GM18861 (cell line): Measurements from ENCODE around the gene CHD2.
"Not testable (repeated sequence)": the region's sequence is repeated elsewhere in the genome, so short reads cannot be mapped to it uniquely, and the experiment has no call there.

ENCODE experiments used
- ATAC-seq: cut with Tn5 transposase; IDR thresholded peaks from one replicate; pipeline ENCODE4 v1.9.1; 2021; ENCODE audit not compliant: unreplicated experiment

Gene CHD2

DNA sequence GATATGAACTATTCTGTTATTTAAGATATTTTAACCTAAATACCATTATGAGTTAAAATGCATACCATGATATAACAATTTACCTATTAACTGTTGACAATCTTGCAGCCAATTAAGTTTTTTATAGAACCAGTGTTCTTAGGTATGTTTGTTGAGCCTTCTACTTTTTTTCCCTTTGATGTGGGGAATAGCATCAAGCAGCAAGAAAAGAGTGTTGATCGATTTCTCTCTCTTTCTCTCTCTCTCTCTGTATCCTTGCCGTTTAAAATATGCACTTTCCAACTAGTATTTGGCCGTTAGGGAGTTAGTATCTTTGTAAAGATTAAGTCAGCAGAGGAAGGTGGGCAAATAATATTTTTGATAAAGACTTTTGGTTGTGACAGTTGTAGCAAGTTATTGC is 5.9 kb downstream of the CHD2 start:
- no peak for ATAC-seq

DNA sequence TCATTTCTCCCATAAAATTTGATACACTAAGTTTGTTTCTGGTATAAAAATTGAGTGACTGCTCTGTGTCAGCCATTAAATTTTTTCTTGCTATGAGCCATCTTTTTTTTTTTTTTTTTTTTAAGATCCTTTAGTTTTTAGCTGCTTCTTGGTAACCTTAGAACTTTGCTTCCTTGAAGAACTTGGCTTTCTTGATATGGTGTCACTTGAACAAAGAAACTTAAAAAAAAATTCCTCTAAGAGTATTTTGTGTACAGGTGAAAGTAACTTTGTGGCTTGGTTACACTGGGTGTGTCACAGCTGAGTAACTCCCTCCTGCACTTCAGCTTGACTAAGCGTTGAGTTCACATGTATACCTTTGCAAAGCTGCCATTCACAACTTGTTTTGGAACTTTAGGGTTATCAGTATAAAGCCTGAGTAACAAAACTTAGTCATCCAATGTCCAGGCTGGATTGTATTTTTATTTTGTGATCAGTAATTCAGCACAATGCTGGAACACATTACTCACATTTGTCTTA is 6.5 kb downstream of the CHD2 start:
- peak; percentile 39 for ATAC-seq

DNA sequence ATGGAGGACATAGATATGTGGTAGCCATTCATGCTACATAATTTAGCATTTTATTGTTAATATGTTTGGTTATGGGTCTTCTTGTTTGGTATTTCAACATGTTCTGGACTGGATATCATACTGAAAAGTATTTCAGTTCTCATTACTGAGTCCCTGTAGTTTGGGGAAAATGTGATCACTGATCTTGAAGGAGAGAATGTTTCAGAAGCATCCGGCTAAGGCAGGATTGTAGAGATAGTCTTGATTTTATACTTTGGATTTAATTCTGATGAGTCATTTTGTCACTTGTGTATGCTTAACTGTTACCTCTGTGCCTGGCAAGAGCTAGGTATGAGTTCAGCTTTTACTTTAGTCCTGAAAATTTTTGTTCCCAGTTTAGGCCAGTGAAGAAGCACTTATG is 7.1 kb downstream of the CHD2 start:
- no peak for ATAC-seq

DNA sequence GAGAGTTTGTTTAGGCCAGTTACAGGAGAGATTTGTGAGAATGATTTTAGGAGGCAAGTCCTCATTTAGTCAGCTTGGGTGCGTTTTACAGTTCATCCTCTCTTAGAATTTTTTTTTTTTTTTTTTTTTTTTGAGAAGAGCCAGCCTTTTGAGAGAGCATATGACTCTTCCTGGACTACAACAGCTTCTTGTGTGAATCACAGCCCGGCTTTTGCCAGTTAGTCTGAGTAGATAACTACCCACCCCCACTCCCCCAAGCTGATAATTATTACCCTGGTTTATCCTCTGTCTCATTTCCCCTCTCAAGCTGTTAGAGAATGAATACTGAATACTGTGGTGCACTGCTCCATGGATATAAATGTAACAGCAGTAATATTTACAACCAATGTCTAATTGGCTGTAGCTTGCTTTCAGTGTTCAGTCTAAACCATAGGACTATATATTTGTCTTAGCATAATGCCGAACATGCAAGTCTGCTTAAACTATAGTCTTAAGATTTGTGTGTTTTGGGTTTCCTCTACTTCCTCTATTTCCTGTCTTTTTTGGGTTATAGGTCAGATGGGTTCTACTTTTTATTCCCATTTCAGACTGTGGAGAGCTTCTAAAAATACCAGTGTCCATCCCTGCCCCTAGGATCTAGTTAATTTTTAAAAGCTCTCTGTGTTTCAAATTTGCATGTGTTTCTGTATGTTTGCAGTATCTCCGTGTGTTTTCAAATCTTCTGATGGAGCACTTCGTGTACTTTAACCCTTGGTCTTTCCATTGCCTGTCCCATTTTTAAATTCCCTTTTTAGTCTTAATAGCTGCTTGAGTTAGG is 8.0 kb downstream of the CHD2 start:
- no peak for ATAC-seq

DNA sequence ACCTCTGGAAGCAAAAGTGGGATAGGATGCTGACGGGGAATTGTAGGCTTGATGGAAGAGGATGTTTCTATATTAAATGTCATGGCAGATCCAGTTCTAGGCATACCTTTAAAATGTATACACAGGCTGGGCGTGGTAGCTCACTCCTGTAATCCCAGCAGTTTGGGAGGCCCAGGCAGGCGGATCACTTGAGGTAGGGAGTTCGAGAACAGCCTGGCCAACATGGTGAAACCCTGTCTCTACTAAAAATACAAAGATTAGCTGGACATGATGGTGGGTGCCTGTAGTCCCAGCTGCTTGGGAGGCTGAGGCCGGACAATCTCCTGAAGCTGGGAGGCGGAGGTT is 8.6 kb downstream of the CHD2 start:
- ATAC-seq, result no peak

DNA sequence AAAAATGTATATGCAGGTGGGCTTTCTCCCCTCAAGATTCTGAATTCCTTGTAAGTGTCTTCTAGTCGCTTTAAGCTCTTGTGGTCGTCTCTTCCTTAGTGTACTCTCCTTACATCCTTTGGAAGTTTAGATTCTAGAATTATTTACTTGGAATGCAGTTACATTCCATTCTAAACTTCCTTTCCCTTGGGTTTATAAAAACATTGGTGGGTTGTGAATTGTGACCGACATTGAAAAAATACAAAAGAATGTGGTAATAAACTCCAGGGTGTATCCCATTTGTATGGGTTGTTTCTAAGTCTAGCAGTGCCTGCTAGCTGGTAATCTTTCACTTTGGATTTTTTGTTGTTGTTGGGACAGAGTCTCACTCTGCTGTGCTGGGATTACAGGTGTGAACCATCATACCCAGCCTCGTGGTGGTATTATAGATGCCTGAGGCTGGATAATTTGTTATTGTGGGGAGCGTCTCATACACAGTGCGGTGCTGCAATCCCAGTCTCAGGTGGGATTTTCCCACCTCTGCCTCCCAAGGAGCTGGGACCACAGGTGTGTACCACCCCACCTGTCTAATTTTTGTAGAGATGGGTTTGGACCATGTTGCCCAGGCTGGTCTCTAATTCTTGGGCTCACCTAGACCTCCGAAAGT is 9.1 kb downstream of the CHD2 start:
- no peak for ATAC-seq

DNA sequence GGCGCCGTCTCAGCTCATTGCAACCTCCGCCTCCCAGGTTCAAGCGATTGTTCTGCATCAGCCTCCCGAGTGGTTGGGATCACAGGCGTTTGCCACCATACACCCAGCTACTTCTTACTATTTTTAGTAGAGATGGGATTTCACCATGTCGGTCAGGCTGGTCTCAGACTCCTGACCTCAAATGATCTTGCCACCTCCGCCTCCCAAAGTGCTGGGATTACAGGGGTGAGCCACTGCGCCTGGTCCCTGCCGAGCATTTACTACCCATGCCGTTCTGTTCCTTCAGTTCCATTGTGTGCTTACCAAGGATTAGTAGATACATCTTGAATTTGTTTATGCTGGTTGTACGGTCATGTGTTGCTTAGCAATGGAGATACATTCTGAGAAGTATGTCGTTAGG is 10.3 kb downstream of the CHD2 start:
- ATAC-seq, result no peak

DNA sequence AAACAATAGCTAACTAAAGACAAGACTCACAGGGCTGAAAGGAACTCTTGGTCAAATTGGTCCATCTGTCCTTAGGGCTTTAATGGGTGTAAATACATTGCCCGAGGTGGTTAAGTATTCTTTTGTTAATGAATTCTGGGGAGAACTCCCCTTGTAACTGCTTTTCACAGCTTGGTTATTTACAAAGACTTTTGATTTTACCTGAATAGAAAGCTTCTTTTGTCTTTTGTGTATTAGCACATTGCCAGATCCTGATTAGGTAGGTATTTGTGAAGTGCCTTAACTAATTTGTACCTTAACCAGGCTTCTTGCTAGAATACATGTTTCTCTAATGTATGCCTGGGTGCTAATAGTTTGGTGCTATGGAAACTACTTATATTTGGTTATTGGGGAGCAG is 14.0 kb downstream of the CHD2 start:
- ATAC-seq, result no peak

DNA sequence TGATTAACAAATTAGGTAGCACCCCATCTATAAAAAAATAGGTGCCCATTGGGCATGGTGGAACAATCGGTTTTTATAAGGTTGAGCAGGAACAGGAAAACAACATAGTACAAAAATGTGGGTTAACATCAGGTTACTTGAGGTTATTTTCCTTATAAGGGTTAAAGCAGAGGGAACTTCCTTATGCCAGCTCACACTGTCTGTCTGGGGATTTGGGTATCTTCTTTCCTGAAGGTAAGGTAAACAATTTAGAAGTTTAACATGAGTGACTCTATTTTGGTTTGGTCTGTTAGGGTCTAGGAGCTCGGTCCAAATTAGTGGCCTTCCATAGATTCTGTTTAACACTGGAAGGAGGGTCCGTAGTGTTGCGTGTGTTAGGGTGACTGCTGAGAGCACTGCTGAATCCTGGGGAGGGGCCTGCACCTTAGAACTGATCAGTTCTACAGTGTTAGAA is 14.7 kb downstream of the CHD2 start:
- no peak for ATAC-seq

DNA sequence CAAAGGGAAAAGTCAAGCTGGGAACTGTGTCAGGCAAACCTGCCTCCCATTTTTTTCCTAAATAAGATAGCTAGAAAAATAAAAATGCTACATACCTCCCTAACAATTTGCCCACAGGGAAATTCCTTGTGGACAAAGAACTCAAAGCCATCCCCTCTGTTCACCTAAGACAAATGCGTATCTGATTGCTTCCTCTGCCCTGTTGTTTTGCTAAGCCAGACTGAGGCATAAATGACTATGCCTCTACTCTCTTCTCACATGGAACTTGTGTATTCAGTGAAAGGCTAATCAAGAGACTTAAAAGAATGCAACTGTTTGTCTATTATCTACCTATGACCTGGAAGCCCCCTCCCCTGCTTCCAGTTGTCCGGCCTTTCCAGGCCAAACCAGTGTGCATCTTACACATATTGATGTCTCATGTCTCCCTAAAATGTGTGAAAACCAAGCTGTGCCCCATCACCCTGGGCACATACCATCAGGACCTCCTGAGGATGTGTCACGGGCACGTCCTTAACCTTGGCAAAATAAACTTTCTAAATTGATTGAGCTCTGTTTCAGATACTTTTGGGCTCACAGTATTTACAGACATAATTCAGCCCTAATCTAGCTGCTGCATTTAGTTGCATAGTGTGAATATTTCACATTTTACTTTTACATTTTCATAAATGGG is 15.8 kb downstream of the CHD2 start:
- ATAC-seq, result no peak

DNA sequence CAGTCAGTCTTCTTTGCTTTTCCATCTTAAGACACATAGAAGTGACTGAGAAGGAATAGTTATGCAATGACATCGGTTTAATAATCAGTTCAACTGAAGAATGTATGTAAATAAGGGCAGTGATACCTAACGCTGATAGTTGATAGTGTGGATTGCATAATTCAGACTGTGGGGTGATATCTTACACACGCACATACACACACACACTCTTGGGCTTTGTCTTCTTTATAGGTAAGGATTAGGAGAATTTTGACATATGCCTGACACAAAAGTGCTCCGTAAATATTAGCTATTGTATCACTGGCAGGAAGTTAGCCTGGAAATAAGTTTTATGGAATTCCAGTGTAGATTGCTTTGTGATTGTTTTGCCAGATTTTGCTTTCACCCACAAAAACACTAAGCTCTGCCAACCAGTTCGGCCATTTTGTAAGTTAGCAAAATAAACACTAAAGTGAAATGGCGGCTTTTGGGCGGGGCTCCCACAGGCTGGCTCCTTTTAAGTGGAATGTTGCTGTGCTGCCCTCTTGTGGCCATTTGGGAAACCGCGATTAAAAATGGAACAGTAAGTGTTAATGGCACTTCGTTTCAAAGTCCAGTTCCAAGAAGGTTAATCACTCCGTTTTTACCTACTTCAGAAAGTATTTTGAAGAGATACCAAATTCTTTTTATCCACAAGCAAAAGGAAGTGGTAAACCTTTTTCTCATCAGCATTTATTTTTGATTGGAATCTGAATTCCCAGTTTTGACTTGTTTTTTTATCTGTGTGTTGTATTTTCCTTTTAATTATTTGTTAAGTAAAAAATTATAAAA is 17.7 kb downstream of the CHD2 start:
- peak; percentile 41 for ATAC-seq

DNA sequence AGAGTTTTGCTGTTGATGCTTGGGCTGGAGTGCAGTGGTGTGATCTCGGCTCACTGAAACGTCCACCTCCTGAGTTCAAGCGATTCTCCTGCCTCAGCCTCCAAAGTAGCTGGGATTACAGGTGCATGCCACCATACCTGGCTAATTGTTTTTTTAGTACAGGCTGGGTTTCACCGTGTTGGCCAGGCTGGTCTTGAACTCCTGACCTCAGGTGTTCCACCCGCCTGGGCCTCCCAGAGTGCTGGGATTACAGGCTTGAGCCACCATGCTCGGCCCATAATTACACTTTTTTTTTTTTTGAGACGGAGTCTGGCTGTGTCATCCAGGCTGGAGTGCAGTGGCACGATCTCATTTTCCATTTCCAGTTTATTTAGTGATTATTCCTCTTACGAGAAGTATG is 18.8 kb downstream of the CHD2 start:
- ATAC-seq, result not testable (repeated sequence)

DNA sequence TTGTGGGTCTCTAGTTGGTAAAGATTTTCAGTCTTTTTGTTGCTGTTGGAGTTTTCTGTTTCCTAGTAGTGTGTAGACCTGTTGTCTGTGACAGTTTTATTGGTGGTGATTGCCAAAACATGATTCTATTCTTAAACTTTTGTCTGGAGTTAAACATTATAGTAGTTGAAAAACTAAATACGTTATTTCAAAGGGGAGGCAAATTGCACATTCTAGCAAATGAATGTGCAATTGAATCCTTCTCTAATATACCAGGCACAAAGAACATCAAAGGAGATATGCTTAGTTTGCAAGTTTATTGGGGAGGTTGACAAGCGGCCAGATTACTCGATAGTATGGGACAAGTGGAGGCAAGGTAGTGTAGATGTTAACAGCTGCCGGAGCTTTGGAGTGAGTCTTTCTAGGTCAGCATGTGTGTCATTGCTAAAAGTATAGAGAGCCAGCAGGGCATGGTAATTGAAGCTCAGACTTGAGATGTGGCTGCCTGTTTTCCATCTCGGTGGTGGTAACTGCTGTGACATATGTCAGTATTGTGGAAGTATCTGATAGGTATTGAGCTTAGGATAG is 20.6 kb downstream of the CHD2 start:
- ATAC-seq, result no peak

DNA sequence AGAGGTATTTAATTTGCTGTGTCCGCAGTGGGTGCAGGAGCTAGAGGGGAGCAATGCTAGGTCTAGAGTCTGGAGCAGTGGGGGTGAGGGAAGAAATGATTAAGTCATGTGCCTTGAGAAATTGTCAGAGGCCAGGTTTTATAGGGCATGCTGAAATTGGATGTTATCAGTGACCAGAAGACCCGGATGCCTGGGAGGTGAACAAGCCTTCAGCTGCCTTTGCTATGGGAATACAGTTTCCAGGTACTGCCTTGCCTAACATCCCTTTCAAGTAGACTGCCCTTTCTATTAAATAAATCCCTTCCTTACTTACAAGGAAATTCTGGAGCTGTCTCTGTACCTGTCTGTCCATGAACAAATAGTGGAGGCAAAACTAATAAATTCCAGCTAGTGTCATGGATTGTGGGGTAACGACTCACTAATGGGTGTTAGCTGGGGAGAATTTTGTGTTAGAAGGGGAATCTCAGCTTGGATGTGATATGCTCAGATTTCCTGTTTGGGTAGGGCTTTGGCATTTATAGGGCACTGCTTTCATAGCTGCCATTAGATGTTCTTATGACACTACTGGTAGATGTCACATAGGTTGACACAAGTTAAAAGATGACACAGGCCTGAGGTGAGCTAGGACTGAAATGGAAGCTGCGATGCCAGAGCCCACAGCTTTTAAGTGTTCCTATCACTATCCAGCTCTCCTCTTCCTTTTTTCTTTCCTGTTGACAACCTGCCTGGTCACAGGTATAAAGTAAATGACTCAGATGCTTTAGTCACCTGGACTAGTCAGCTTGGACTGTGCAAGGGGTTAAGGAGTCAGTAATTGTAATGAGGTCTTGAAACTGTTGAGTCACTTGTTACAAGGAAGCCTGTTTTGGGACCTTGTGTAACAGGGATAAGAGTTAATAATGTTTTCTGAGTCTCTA is 21.3 kb downstream of the CHD2 start:
- no peak for ATAC-seq

DNA sequence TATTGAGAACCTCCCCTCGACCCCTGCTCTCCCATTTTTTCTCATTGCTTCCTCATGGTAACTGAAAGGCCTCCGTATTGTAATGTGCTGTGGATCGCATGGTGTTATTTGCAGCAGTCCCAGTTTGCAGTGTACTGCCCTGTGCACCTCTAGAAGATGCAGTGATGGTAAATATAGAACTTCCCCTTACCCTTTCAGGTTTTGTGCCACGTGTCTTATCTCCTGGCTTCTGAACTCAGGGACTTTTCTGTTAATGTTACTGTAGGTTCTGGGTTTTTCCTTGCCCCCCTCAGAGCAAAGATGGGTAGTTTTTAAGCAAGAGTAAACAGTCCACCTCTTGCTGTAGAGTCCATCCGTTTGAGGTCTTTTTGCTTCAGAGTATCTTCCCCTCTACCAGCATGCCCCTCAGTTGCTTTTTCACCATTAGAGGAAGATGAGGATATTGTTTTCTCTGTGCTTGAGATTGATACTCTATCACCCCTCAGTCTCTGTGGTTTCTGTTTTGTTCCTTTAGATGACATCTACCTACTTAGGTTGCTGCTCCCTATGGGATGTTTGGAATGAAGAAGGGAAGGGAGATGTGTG is 22.4 kb downstream of the CHD2 start:
- ATAC-seq, result peak; percentile 68

DNA sequence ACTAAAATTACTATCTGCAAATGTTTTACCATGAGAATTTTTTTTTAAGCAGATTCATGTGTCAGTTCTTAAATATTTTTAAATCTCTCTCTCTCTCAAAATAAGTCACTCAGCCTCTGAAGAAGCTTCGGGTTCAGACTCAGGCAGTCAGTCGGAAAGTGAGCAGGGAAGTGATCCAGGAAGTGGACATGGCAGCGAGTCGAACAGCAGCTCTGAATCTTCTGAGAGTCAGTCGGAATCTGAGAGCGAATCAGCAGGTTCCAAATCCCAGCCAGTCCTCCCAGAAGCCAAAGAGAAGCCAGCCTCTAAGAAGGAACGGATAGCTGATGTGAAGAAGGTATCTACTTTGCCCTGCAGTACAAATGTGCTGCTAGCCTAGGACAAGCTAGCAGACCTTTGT is 24.1 kb downstream of the CHD2 start:
- no peak for ATAC-seq

DNA sequence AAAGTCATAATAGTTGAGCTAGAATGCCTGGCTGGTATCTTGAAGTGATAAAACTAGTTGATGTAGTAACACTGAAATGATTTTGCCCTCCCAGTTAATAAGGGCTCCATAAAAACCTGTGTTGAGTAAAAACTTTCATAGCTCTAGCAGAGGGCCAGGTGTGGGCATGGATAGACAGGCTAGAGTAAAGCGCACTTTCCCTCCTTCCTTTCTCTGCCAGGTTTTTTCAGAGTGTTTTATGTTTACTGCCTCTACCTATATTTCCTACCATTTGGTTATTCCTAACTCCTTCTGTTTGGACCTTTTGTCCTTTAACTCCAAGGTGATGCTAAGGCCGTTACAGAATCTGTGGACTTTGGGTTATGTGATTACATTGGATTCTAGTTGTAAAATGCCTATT is 25.3 kb downstream of the CHD2 start:
- ATAC-seq, result no peak

DNA sequence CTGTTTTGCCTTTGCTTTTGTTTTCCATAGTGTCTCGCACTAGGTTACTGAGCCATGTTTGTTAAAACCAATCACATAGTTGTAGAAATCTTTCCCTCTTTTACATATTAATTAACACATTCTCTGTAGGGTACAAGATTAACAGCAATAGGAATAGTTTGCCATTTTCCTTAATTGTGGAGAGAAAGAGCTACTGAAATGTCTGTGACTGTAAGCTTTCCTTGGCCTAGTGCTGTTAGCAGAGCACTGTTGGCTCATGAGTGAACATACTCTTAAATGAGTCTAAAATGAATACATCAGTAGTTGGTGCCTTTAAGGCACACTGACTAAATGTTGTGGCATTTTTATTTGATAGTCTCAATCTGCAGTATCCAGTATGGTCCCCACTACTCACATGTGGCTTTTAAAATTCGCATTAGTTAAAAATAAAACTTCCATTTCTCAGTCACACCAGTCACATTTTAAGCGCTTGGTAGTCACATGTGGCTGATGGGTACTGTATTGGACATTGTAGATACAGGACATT is 28.2 kb downstream of the CHD2 start:
- no peak for ATAC-seq

DNA sequence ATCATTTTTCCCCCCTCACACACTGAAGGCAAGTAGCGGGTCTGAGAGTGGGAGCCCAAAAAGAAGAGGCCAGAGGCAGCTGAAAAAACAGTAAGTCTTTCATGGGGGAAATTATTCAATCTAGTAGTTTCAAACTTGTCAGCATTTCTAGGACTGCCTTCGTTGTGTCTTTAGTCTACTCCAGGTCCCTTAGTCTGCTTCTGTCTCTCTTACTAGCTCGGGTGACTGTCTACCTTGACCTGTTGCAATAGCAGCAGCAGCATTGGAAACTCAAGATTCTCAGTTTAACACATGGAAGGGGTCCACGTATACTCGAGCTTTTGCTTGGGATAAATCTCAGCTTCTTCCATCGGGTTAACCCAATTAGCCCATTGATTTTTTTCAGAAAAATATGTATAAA is 28.9 kb downstream of the CHD2 start:
- no peak for ATAC-seq
